NCI-H2196 treated with DMSO at 0.1 percent for 48 hours (cell line): ENCODE data around the gene PLPP3.

ENCODE experiments used
- DNase-seq: peaks from one replicate; lab custom pipeline; 2025; ENCODE audit not compliant: unreplicated experiment; lab: John Stamatoyannopoulos, UW

Gene PLPP3

DNA sequence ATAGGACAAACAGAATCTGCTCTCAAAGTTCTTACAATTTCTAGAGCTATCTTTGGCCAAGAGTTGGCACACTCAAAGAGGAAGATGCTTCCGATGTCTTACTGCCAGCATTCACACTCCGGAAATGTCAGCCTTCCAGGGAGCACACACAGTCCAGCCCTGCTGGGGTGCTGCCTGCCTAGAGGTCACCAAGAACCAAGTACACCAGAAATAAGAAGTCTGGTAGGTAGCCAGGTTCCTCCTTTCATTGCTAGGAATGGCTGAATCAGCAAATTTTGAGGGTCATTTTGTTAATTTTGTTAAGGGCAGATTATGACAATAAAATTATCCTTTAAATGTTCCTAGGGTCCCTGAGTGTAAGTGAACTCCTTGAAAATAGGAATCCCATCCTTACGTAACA, 77.5 kb downstream of the PLPP3 start:
- no peak for DNase-seq

DNA sequence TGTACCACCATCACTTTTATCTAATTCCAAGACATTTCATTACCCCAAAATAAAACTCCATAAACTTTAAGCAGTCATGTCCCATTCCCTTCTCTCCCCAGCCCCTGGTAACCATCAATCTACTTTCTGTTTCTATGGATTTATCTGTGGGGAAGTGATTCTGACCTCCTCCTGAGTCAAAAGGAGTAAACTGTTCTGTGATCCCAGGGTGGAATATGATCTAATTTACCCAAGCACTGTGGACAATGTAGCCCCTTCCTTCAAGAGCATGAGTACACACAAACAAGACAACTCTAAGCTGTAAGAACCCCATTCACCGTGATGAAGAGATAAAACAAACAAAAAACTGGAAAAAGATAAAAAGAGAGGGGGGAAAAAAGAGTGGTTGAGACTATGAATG, 77.9 kb downstream of the PLPP3 start:
- DNase-seq: no peak

GRCh38 chr1:56496821-56497772, 82.3 kb downstream of the PLPP3 start:
- DNase-seq: no peak

DNA sequence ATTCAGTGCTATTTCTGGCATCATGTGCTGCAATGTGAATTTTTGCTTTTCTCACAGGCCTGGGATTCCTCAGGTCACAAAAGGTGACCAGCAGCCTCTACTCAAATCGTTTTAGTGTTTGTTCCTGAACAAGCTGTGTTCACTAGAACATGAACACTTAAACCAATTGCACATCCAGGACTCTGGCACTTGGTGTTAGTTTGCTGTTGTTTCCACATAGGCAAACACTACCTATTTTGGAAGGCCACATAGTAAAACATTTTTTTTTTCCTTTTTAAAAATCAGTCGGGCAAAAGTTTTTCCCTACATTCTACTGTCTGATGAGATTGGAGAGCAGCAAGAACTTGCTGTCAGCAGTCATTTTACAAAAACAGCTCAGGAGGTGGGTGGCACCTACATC, 83.2 kb downstream of the PLPP3 start:
- no peak for DNase-seq

DNA sequence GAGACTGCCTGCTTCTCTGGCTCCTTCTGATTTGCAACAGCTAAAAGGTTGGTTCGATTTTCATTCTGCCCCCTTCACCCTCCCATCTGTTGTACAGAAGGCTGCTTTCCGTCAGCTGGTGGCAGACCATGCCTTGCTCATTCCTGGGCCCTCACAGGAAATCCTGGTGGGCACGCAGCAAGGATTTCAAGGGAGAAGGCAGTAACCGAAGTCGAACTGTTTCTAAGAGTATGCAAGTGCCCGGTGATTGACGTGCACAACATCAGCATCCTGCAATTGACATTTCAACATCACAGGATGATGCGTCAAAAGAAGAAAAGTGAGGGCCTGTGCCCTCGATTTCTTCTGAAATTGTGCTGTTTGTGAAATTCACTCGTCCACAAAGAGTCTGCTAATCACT, 83.8 kb downstream of the PLPP3 start:
- no peak for DNase-seq

- DNase-seq: no peak
Measured at GRCh38 chr1:56494306-56494705, 85.1 kb downstream of the PLPP3 start.

- no peak for DNase-seq
Measured at GRCh38 chr1:56493826-56494225, 85.5 kb downstream of the PLPP3 start.

- DNase-seq: no peak
Measured at GRCh38 chr1:56491441-56491840, 87.9 kb downstream of the PLPP3 start.

DNA sequence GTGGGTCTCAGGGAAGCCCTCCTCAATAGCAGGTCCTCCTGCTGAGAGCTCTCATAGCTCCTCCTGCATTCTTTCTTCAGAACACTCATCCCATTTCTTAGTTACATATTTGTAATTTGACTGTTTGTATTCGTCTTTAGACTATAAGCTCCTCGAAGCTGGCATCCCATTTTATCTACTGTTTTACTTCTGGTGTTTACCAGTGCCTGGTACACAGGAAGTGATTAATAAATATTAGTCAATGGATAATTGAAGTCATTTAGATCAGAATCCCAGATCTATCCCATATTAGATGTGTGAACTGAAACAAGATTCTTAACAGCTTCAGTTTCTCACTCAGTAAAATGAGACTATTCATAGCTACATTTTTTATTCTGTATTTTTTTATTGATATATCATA, 88.7 kb downstream of the PLPP3 start:
- DNase-seq: no peak

GRCh38 chr1:56489695-56490094, 89.7 kb downstream of the PLPP3 start:
- no peak for DNase-seq

DNA sequence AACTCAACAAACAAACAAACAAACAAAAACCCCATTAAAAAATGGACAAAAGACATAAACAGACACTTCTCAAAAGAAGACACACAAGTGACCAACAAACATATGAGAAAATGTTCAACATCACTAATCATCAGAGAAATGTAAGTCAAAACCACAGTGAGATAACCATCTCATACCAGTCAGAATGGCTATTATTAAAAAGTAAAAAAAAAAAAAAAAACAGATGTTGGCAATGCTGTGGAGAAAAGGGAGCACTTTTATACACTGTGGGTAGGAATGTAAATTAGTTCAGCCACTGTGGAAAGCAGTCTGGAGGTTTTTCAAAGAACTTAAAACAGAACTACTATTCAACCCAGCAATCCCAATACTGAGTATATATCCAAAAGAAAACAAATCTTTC, 94.7 kb downstream of the PLPP3 start:
- no peak for DNase-seq

DNA sequence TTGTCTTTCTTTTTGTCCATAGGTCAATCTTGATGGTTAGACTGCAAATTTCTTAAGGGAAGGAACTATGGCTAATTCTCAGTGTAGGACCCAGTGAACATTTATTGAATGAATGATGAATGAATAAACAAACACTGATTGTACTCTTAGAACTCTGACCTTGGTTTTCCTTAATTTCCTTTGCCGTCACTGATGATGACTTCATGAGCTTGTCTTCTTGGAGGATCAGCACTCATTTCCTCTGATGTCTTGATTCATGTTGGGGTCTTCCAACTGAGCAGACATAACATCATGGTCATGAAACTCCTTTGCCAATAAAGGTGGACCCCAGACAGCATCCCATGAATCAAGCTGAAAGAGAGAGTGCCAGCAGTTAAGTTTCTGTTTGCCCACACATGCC, 96.3 kb downstream of the PLPP3 start:
- DNase-seq: no peak

DNA sequence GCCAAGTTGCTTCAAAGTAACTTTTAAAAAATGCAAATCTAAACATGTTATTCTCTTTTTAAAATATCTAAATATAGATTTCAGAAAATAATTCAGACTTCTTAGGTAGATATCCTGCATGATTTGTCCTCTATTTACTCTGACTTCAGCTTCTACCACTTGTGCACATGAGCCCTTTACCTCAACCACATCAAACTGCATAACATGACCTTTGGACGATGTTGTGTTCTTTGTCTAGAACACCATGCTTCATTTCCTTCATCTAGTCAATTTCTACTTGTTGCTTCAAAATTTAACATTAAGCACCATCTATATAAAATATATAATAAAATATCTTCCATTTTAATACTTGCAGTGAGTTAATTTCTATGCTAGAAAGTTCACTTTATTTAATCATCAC, 96.9 kb downstream of the PLPP3 start:
- no peak for DNase-seq

GRCh38 chr1:56481140-56481694, 98.1 kb downstream of the PLPP3 start:
- DNase-seq: no peak

GRCh38 chr1:56478734-56479133, 100.6 kb downstream of the PLPP3 start:
- no peak for DNase-seq

DNA sequence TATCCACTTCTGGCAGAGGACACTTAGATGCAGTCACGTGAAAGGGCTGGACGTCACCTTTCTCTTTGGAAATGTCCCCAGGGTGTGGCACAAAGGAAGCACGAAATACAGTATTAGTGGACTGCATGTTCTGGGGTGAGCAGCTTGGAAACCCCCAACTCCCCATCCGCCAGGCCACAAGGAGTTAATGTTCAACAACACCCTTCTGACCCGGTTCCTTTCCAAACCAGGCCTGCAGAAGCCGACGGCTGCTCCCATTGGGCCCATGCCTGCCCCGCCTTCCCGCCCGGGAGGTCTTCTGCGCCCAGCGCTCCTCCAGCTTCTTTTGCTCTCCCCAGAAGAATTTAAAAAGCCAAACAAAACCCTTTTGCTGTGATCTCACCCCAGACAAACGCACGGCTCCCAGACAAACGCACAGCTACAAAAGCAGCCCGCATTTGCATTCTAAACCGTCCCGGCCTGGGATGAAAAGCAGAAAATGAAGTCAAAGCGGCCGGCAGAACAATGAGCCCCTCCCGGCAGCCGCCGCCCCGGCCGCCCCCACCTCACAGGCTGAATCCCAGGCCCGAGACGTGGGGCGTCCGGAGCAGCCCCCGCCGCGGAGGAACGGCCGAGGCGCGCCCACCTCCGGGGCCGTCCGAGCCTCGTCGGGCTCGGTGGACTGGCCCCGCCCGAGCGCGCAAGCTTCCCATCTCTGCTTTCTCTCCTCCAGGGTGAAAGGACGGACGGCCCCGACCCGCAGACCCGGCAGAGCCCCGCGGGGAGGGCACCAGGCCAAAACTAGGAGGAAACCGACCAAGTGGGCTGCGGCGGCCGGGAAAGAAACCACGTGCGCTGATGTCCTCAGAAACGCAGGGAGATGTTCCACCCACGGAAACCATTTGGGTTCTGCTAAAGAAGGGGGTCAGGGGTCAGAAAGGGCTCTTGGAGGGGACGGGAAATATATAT, 101.9 kb downstream of the PLPP3 start:
- no peak for DNase-seq

DNA sequence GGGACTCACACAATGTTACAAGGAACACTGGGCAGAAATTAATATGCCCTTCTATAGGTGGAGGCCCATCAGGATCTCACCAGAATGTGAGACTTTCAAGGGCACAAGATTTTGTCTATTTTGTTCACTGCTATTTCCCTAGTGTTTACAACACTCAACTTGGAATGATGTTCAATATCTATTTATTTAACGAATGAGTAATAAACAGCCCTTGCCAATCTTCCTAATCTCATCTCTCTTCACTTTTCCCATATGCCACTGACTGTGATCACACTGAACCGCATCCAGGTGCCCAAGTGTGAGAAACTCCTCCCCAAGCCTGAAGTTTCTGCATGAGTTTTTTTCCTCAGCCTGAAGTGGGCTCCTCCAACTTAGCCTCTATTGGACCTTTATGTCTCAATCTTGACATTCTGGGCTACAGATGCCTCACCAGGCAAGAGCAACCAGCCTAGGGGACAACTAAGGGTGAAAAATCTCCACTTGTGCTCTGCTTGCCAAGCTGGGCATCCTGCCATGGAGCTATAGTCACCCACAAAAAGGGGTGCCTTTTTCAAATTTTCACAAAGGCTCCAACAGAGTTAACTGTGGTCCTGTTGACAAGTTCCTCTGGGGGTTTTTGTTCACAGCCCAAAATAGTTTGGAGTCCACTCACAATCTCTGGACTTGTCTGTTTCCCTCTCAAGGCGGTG, 105.6 kb downstream of the PLPP3 start:
- no peak for DNase-seq

DNA sequence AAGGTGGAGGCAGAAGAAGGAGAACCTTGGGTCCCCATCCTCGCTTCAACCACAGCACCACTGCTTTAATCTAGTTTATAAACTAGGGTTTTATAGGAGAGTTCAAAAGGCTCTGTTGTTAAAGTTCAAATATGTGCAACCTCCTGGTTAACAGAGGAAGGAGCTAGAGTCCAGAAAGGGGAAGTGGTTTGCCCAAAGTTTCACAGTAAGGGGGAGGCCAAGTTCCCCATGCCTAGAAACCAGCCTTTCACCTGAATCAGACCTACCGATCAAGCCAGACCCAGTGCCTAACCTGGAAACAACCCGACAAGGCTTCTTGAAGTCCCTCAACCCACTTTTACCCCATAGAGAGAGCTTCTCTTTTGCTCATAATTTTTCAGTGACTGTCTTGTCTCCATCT, 106.5 kb downstream of the PLPP3 start:
- no peak for DNase-seq

DNA sequence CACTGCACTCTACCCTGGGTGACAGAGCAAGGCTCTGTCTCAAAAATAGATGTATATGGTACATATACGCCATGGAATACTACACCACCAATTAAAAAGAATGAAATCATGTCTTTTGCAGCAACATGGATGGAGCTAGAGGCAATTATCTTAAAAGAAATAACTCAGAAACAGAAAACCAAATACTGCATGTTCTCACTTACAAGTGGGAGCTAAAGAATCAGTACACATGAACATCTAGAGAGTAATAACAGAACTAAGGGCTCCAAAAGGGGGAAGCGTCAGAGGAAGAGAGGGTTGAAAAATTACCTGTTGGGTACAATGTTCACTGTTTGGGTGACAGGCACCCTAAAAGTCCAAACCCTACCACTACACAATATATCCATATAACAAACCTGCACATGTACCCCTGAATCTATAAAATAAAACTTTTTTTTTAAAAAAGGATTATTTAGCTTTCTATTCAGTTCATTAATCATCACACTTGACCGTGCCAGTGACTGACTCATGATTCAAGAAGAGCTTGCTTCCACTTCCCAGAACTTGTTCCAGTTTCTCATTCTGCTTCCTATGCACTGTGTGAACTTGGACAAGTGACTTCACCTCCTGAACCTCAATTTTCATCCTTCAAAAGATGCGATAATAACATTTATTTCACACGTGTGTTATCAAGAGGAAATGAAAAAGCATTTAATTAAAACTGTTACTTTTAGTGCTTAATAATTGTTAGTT, 109.6 kb downstream of the PLPP3 start:
- no peak for DNase-seq

DNA sequence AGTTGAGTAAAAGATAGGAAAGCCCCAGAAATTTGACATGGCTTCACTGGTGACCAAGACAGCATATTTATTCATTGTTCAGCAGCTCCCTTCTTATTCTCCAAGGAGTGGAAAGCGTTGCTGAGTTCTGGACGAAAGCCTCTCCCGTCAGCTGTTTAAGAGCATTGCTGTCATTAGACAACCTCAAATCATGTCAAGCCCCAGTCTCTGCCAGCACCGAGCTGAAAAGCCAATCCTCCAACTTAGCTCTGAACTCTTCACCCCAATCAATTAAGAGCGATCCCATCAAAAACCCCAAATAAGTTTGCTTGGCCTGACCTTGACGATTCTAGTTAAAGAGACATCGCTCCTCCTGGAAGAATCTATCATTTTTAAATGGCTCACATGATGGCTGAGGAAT, 110.8 kb downstream of the PLPP3 start:
- no peak for DNase-seq
